DND-41 (cell line): ENCODE measurements around the gene SNCAIP.

ENCODE experiments used
- ATAC-seq: fragments of 200-7000 bp; cut with Tn5 transposase; 3 replicates; pipeline ENCODE4 v1.9.1; 2021; ENCODE audit warnings: low read depth; ENCODE audit not compliant: insufficient read depth
- DNase-seq: peaks from one replicate; pipeline ENCODE4 v3.0.0-alpha.2; 2020
- H2AFZ ChIP-seq: 2 replicates; pipeline ENCODE4 v1.6.0; 2012; ENCODE audit warnings: low read depth, low read length
- H3K27ac ChIP-seq: 2 replicates; pipeline ENCODE4 v1.5.1; 2012; ENCODE audit warnings: low read length, inconsistent platforms
- H3K27me3 ChIP-seq: fragments of 200-600 bp; sonication (generic); 2 replicates; pipeline ENCODE4 v1.6.0; 2012; ENCODE audit warnings: low read length, mild to moderate bottlenecking, inconsistent platforms; ENCODE audit not compliant: insufficient read depth, poor library complexity
- H3K36me3 ChIP-seq: 2 replicates; pipeline ENCODE4 v1.5.1; 2012; ENCODE audit warnings: low read length, inconsistent platforms; ENCODE audit not compliant: insufficient read depth
- H3K4me1 ChIP-seq: 2 replicates; pipeline ENCODE4 v1.5.1; 2012; ENCODE audit warnings: mild to moderate bottlenecking, low read length; ENCODE audit not compliant: insufficient read depth
- H3K4me2 ChIP-seq: 2 replicates; pipeline ENCODE4 v1.6.0; 2012; ENCODE audit warnings: mild to moderate bottlenecking, moderate library complexity, low read length, inconsistent platforms; ENCODE audit not compliant: insufficient read depth
- H3K4me3 ChIP-seq, 2 experiments: fragments of 200-600 bp in 1 of 2; shearing (Covaris generic) in 1 of 2; 2 replicates each; pipeline ENCODE4 v1.5.1; 2012 to 2016; ENCODE audit warnings: inconsistent platforms in 2 of 2, low read length in 2 of 2, mild to moderate bottlenecking in 2 of 2, low read depth in 1 of 2, moderate library complexity in 1 of 2
- H3K79me2 ChIP-seq: 2 replicates; pipeline ENCODE4 v1.6.0; 2012; ENCODE audit warnings: low read length, inconsistent platforms; ENCODE audit not compliant: insufficient read depth
- H3K9ac ChIP-seq: 2 replicates; pipeline ENCODE4 v1.6.0; 2012; ENCODE audit warnings: low read depth, mild to moderate bottlenecking, inconsistent platforms, low read length, moderate library complexity
- H3K9me3 ChIP-seq: 2 replicates; pipeline ENCODE4 v1.5.1; 2012; ENCODE audit warnings: low read length, moderate library complexity, mild to moderate bottlenecking, inconsistent platforms; ENCODE audit not compliant: insufficient read depth, severe bottlenecking
- H4K20me1 ChIP-seq: 2 replicates; pipeline ENCODE4 v1.6.0; 2012; ENCODE audit warnings: low read length; ENCODE audit not compliant: insufficient read depth
- EZH2 ChIP-seq: IDR thresholded peaks from 3 replicates; pipeline ENCODE4 v1.6.1; 2012; ENCODE audit warnings: borderline replicate concordance, low read depth, mild to moderate bottlenecking, moderate library complexity, low read length, inconsistent platforms; ENCODE audit not compliant: severe bottlenecking
- TF ChIP-seq, protein P1 (sequence below): IDR thresholded peaks from 2 replicates; pipeline ENCODE4 v1.5.1; 2012; ENCODE audit warnings: borderline replicate concordance, low read length, moderate library complexity, mild to moderate bottlenecking; ENCODE audit not compliant: poor library complexity, severe bottlenecking; ENCODE audit errors: extremely low read depth

SNCAIP gene

DNA sequence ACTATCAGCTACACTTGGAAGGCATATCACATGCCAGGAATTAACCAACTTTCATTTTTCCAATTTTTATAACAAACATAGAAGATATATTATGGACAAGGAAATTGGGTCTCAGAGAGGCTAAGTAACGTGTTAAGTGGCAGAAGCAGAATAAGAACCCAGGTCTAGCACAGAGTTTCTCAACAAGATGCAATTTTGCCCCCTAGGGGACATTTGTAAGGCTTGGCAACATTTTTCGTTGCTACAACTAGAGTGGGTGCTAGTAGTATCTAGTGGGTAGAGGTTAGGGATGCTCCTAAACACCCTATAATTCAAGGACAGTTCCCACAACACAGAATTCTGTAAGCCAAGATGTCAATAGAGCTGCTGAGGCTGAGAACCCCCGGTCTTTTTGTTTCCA lies 180.6 kb downstream of the SNCAIP start:
- Histone ChIP-seq H3K79me2 (no peaks in the 10 kb centered on the region), H3K4me2 (no peak overlapping the region), H4K20me1 (no peaks in the 10 kb centered on the region), H2AFZ (no peak overlapping the region), H3K9me3 (no peaks in the 10 kb centered on the region), H3K27ac (no peak overlapping the region), H3K36me3 (no peaks in the 10 kb centered on the region), H3K4me3 (no peak overlapping the region), H3K27me3 (no peaks in the 10 kb centered on the region), H3K4me1 (no peaks in the 10 kb centered on the region), H3K9ac (no peak overlapping the region)
- DNase-seq (no peak), ATAC-seq (no peak)
- no peak for TF ChIP-seq EZH2
- TF ChIP-seq, protein P1, sequence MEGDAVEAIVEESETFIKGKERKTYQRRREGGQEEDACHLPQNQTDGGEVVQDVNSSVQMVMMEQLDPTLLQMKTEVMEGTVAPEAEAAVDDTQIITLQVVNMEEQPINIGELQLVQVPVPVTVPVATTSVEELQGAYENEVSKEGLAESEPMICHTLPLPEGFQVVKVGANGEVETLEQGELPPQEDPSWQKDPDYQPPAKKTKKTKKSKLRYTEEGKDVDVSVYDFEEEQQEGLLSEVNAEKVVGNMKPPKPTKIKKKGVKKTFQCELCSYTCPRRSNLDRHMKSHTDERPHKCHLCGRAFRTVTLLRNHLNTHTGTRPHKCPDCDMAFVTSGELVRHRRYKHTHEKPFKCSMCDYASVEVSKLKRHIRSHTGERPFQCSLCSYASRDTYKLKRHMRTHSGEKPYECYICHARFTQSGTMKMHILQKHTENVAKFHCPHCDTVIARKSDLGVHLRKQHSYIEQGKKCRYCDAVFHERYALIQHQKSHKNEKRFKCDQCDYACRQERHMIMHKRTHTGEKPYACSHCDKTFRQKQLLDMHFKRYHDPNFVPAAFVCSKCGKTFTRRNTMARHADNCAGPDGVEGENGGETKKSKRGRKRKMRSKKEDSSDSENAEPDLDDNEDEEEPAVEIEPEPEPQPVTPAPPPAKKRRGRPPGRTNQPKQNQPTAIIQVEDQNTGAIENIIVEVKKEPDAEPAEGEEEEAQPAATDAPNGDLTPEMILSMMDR: peak; percentile 25

DNA sequence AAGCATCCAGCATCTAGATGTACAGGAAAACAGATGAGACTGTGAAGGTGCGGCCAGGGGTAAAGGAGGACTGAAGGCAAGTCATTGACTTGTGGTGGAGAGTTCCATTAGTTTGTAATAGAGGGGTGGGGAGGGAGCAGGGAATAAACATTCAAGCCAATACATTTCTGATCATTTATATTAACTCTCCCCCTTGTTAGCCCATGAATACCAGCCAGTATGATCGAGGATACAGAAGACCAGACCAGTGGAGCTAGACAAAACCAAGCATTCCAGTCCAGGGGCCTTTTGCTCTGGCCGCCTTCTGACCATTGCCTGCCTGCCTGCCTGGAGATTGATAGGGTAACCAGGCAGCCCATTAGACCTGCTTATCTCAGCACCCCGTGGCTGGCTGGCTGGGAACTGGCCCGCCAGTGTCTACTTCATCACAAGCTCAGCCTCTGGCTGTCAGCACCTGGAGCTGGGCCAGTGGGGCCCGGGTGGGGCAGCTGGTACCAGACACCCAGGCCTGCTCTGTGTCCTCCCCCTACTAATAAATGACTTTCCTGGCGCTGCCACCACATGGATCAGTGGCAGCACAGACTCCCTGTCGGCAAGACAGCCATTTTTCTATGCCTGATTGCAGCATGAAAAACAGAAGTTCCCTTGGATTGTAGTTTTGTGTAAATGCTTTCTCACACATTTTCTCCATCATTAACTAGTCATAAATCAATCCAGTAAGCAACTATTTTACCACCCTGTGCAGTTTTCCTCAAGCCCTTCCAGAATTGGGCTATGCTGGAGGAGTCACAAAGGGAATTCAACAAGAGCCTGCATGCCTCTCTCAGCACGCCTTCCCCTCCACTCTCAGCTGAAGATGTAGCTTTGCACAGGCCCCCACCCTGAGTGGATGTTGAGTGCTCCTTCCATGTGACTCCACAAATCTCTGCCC lies 181.3 kb downstream of the SNCAIP start:
- no peaks in the 10 kb centered on the region for H3K4me1 ChIP-seq
- H3K36me3 ChIP-seq: no peaks in the 10 kb centered on the region
- no peaks in the 10 kb centered on the region for H3K27me3 ChIP-seq
- no peak overlapping the region for H2AFZ ChIP-seq
- DNase-seq: no peak
- no peaks in the 10 kb centered on the region for H3K9me3 ChIP-seq
- no peak overlapping the region for H3K9ac ChIP-seq
- H3K4me3 ChIP-seq: no peak overlapping the region
- no peak for ATAC-seq
- no peaks in the 10 kb centered on the region for H3K79me2 ChIP-seq
- H3K4me2 ChIP-seq: no peak overlapping the region
- H4K20me1 ChIP-seq: no peaks in the 10 kb centered on the region
- TF ChIP-seq, protein P1: no peak
- TF ChIP-seq EZH2: no peak
- no peak overlapping the region for H3K27ac ChIP-seq

DNA sequence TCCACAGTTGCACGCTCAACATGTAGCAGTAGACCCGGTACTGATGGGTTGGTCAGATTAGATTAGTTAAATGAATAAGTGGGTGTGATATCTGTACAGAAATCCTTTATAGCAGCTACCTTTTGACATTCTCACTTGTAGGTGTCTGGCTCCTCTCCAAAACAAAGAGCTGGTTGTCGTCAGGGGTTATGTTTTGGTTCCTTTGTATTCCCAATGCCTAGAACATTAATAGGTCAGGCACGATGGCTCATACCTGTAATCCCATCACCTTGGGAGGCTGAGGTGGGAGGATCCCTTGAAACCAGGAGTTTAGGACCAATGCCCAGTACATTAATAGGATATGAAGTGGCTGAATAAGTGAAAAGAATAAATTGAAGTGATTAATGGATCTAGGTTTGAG lies 182.1 kb downstream of the SNCAIP start:
- no peaks in the 10 kb centered on the region for H3K9me3 ChIP-seq
- H3K9ac ChIP-seq: no peak overlapping the region
- no peak overlapping the region for H3K27ac ChIP-seq
- ATAC-seq (no peak), DNase-seq (no peak)
- H2AFZ ChIP-seq: no peak overlapping the region
- no peaks in the 10 kb centered on the region for H3K4me1 ChIP-seq
- H3K36me3 ChIP-seq: no peaks in the 10 kb centered on the region
- TF ChIP-seq, protein P1: no peak
- no peak for TF ChIP-seq EZH2
- no peaks in the 10 kb centered on the region for H3K79me2 ChIP-seq
- H3K4me3 ChIP-seq: no peak overlapping the region
- H3K27me3 ChIP-seq: no peaks in the 10 kb centered on the region
- H4K20me1 ChIP-seq: no peaks in the 10 kb centered on the region
- no peak overlapping the region for H3K4me2 ChIP-seq
